ENCODE measurements around the gene APOL3. TPM values are rescaled to one million over a fixed set of nuclear protein-coding genes. Genes with fewer than 3 reads are reported as not detected.

Gene APOL3
- total RNA-seq, 2 experiments from 2014 or later, result 63.9 to 66.7 TPM

Other genes starting within 250 kb of the APOL3 start
- gene RBFOX2, start 131.9 kb downstream of the APOL3 start, total RNA-seq, result 1 to 10 TPM; 4.3 to 4.6 TPM
- gene APOL4, start 41.1 kb upstream of the APOL3 start, total RNA-seq, result under 1 TPM; 0.53 to 0.67 TPM
- 10 to 100 TPM; 76.4 to 82.9 TPM for gene APOL2, start 78.8 kb upstream of the APOL3 start, total RNA-seq
- gene APOL1, start 92.4 kb upstream of the APOL3 start, total RNA-seq, result 10 to 100 TPM; 44.7 to 46.3 TPM
- 100 to 1,000 TPM; 712 to 720 TPM for gene MYH9, start 227.2 kb upstream of the APOL3 start, total RNA-seq

Measured in activated CD4-positive, alpha-beta memory T cell treated with anti-CD3 and anti-CD28 coated beads for 36 hours (primary cell).